GM19324 (cell line): ENCODE results near the gene EIF3F.

Experiments used
- ATAC-seq: cut with Tn5 transposase; IDR thresholded peaks from one replicate; pipeline ENCODE4 v1.9.1; 2021; ENCODE audit warnings: mild to moderate bottlenecking, moderate library complexity; ENCODE audit not compliant: unreplicated experiment, low FRiP score

The EIF3F gene

DNA sequence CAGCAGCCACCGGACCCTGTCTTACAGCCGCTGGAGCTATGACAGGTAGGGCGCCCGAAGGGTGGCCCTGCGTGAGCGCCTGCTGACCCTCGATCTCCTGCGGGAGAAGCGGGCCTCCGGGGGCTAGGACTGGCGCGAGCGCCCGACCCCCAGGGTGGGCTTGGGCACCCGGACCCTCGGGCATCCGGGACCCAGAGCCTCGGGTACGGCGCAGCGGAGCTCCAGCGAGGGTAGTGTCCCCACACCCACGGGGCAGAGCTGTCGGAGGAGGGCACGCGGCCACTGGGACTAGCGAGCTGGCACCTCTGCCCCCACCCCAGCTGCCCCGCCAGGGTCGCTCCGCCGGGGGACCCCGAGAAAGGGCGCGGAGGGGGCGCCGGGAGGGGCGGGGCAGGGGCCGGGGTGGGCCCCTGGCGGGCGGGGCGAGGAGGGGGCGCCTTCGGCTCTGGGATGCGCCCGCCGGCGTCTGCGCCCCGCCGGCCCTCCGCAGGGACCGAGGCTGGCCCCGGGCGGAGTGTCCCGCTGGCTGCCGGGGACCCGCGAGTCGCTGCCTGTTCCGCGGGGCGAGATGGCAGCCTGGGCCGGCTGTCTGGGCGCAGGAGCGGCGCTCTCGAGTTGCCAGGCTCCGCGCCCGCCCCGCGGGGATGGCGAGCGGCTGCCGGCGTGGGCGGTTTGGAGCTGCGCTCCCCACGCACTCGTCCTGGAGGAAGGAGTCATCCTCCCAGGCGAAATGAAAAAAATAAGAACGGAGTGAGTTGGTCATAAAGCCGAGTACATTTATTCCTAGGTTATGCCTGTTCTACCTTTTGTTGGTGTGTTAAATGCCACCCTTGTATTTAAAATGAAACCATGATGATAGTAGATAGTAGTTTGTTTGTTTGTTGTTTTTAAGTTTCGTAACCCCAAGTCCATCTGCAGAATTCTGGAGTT lies 32.4 kb downstream of the EIF3F start:
- no peak for ATAC-seq

DNA sequence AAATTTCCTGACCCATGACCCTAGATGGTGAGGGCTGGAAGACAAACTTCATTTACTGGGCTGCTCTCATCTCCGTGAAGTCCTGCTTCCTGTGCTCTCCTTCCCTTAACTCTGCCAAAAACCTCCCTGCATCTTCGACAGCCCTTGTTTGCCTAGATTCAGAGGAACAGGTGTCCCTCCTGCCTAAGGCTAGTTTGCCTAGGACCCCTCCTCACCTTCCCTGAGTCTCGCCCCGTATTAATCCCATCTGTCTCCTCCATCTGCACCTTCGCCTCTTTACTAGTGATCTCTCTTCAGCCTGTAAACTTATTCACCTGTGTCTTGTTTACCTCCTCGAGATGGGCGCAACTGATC lies 33.1 kb downstream of the EIF3F start:
- ATAC-seq = no peak

DNA sequence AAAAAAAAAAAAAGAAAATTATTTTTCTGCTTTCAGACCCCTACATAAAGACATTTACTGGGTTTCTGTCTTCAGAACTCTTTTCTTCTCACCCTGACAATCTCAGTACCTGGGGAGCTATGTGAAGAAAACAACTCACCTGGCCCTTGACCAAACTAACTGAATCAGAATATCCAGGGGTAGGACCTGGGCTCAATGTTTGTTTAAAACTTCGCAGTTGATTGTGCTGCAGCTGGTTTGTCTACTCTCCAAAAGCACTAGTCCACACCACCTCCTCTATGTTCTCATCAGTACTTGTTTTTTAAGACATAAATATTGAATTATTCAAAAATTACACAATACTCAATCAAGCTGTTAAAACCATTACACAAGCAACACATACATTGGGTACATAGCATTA lies 34.8 kb downstream of the EIF3F start:
- ATAC-seq = no peak

DNA sequence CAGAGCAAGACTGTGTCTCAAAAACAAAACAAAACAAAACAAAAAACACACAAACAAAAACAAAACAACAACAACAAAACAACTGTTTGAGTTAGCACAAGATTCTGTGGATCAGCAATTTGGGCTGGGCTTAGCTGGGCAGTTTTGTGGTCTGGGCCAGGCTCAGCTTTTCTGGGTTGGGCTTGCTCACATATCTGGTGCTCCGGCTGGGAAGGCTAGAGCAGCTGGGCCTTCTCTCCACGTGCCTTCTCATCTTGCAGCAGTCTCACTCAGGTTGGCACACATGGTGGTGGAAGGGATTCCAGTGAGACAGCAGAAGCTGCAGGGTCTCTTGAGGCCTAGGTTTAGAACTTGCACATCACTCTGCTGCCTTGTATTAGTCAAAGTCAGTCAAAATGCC lies 35.7 kb downstream of the EIF3F start:
- no peak for ATAC-seq

DNA sequence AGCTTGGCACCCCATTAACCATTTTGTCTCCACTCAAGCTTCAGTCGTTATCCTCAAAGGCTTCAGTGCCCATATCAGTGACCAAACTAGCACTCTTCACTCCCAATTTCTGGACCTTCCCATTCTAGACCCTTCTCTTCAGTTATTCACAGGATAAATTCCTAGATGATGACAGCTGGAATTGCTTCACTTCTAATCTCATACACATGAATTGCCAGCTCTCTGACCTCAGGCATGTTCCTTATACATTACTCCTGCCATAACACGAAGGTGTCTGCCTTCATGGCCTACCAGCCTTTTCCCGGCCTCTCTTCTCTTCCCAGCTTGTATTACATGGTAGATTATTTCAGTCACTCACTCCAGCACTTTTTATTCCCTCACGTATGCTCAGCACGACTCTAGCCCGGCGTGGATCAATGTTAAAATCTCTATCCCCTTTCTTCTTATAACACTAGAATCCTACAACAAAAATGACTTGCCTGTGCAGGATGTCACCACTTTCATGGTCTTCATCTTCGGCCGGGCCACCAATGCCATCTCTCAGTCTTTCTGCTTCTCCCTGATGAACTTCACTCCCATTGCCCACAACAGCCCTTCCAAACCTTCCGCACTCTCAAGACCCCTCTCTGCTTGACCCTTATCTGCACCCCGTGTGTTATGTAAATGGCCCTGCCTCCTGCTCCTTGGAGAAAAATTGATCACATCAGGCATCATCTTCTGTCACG lies 36.9 kb downstream of the EIF3F start:
- ATAC-seq = no peak

DNA sequence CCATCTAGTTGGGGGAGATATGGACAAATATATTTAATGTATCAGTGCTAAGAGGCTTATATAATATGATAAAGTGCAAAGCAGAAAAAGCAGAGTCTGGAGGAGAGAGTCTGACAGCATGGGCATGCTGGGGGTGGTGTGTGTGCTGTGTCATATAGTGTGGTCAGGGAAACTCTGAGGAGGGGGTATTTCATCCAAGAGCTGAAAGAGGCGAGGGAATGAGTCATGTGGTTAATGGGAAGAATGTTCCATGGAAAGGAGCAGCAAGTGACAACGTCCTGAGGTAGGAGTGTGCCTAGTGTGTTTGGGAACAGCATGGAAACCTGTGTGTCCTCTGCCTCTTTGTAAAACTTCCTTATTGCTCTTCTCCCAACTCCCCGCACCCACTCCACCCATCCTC lies 38.0 kb downstream of the EIF3F start:
- no peak for ATAC-seq

DNA sequence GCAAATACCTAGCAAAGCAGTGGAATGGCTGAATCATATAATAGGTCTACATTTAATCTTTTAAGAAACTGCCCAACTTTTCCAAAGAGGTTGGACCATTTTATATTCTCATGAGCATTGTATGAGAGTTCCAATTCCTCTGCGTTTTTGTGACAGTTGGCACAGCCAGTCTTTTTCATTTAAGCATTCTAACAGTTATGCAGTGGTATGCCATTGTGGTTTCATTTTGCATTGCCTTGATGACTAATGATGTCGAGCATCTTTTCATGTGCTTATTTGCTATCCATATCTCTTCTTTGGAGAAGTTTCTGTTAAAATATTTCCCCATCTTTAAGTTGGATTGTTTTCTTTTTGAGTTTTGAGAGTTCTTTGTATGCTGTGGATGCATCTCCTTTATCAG lies 38.7 kb downstream of the EIF3F start:
- no peak for ATAC-seq

DNA sequence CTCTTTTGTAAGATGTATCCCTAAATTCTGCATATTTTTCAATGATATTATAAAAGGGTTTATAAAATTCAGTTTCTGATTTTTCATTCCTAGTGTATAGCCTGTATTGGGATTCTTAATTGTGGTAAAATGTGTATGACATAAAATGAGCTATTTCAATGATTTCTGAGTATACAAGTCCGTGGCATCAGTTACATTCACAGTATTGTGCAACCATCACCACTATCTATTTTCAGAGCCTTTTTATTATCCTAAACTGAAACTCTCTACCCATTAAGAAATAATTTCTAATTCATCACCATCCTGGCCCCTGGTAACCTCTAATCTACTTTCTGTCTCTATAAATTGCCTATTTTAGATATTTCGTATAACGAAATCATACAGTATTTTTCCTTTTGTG lies 39.8 kb downstream of the EIF3F start:
- no peak for ATAC-seq

DNA sequence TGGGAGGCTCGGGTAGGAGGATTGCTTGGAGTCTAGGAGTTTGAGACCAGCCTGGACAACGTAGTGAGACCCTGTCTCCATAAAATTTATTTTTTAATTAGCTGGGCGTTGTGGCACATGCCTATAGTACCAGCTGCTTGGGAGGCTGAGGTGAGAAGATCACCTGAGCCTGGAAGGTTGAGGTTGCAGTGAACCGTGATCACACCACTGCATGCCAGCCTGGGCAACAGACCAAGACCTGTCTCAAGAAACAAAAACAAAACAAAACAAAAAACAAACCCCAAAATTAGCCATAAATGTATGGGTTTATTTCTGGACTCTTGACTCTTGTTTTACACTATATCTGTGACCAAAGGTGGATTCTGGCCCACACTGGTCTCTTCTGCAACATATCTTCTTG lies 41.6 kb downstream of the EIF3F start:
- no peak for ATAC-seq

DNA sequence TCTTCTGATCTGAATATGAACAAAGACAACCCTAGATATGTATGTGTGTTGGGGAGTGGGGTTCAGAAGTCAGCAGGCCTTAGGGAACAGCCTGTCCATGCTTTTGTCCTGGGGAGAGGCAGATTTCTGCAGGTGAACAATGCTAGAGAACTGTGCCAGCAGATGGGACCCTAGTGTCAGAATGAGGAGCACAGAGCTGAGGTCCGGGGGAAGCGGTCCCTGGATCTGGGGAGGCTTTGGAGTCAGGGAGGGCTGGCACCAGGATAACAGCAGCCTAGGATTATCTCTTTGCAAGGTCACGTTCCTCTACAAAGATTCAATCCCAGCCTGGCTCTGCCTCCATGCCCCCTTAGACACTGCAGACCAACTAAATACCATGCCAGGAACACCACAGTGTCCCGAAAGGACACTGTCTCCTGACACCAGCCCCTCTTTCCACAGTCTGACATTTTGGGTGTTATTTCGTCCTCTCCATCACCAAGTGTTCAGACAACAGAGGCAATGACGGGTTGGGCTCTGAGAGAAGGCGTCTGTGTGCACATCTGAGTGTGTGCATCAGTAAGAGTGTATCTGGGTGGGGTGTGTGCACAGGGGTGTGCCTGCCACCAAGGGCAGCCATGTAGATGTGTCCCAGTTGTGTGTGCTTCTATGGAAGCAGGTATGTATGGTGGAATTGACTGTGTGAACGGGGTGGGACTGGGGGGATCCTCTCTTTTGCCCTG lies 43.5 kb downstream of the EIF3F start:
- ATAC-seq = no peak

DNA sequence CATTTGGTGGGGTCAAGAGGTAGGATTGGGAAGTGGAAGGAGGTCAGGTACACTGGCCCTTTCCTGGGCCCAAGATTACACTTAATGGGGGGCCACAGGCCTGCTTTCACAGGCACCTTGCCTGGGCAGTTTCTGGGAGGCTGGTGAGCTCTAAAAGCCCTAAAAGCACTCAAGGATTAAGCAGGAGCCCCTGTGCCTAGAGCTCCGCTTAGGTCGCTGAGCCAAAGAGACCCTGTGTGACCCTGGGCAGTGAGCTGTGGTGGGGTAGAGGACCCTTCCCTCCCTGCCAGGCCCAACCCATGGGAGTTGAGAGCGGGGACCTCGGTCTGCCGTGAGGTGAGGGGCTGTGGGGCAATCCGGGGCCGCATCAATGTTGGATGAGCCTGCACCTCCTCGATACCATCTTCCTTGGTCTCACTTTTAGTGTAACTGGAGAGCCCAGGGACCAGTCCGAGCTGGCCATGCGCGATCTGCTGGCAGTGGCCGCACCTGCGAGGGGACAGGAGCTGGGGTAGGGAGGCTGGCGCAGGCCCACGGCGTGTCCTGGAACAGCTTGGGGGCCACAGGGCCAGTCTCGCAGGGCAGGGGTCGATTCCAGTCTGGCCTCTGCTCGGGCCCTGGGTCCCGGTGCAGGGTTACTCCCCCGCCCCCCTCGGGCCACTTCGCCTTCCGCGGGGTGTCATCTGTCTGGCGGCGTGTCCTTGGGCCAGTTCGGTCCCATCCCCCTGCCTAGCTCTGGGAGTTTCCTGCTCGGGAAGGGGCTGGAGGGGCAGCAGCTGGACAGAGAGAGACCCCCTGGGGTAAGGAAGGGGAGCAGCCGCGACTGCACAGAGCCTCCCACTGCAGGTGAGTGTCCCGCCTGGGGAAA lies 44.3 kb downstream of the EIF3F start:
- ATAC-seq = no peak

DNA sequence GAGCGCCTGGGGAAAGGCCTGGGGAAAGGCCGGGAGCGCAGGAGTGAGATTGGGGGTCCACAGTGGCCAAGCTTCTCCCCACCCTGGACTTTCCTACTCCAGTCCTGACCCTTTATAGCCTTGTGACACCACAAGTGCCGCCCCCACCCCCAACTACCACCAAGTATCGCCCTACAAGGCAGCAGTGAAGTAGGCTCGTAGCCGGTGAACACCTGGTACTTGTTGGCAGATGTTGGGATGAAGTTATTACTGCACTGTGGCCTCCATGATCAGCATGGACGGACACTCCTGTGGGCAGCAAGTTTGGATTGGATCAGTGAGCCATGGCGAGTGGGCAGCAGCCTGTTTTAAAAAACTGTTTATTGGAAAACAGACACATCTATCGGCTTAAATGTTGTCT lies 45.0 kb downstream of the EIF3F start:
- no peak for ATAC-seq

DNA sequence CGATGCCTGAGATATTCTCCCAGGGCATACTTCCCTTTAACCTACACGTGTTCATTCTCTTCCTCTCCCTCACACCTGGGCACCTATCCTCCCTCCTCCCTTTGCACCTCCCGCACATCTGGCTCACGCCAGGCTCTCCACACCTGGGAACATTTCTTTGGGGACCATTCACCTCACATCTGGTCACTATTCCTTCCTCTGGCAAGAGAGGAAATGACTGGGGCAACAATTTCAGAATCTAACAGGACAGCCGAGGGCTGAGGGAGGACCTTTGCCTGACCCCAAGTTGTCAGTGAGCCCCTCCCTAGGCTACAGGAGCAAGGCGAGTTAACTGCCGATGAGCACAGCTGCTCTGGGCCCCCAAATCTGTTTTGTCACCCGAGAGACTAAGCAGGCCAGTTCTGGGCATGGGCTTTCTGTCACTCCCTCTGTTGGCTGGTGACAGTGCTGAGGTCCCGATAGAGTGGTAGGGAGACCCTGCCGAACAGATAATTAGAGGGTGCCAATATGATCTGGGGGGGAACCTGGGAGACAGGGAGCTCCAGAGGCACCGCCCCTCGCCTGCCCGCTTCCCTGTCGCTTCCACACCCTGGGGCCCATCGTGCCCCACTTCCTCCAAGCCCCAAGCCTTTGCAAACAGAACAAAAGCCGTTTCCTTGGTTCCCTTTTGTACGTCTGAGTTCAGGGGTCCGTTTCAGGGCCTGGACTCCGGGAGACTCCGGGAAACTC lies 45.6 kb downstream of the EIF3F start:
- ATAC-seq = no peak

DNA sequence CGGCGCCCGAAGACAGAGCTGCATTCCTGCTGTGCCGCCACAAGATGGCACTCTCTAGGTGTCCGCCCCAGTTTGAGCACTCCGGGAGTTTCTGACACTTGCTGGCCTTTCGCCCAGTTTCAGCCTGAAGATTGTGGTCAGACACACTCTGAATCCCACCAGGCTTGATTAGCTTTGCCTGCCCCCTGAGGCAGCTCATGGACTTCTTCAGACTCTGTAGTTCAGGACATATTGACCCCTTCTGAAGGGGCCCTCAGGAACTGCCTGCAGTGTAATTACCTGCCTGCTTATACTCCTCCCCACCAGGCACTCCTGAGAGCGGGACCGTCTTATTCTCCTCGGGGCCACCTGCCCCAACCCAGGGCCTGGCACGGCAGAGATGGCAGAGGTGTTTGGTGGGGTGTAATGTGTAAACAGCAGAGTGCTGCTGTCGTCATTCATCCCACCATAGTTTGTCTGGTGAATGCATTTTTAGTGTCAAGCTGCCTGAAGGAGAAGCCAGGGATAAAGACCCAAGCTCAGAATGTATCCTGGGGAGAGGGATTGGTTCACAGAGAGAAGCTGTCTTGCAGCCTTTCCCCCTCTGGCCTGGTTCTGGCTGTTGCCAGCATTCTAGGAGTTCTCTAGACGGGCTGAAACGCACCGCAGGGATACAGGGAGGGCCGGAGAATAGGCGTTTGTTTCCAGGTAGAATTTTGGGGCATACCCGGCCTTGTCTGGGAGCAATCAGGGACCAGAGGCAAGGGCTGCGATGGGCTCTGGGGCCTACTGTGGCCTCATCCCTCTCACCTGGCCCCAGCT lies 46.4 kb downstream of the EIF3F start:
- peak; percentile 55 for ATAC-seq

DNA sequence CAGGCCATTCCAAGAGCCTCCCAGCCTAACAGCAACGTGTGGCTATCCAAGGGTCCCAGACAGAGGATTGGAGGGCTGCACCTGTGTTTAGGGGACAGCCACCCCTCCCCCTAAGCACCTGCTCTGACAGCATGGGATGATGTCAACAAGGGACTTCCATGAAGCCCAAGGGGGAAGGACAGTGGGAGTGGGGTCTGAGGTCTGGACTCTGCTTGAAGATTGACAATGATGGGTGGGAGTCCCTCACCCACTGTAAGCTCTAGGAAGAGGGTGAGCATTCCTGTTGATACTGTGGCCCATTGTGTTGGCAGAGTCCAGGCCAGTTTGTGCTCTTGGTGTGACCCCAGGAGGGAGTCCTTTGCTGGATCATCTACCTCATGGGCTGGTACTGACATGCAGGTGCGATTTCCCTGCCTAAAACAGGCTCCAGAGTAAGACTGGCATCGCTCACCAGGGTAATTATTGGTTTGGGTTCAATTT lies 47.0 kb downstream of the EIF3F start:
- ATAC-seq = no peak

DNA sequence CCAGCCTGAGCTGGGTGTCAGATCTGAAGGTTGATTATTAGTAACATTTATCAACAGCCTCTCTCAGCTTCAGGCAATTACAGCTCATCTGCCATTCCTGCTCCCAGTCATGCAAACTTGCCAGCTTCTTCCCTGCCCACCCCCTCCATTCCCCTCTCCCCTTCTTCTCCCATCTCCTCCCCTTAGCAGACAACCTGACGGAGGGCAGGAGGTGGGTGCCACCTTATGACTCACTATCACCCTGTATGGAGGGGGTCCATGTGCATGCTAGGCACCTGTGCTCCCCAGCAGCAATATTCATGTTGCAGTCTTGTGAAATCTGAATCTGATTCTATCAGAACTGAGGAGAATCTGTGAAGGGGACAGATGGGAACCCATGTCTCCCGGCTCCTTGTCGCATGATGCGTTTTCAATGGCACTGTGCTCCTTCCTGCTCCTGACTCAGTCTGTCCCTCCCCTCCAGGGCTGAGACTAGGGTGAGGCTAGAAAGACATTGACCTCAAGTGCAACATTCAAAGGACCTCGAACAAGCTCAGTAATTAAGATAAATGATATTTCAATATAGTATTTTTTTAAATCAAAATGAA lies 47.6 kb downstream of the EIF3F start:
- ATAC-seq = no peak

DNA sequence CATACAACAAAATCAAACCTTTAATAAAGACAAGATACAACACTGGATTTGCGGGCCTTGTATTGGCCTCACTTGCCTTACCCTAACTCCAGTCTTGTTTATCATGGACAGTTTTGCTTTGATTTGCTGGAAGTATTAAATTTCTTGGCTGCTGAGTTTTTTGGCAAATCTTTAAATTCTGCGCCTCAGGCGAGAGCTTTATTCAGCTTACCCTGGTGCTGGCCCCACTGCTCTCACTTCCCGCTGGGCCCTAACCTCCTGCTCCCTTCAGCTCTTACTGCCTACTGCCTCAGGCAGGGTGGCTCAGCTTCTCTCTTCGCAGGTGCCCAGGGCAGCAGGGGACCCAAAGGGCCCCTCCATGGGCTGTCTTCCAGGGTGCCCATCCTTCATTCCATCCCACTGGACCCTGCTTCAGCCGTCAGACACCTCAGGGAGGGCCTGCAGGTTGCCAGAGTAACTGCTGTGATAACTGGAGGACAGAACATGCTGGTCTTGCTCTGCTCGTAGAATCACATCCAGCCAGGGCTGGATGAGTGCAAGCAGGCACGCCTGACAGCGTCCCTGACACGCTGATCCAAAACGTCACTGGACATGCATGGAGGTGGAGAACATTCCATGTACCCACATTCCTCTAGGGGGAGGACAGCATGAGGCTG lies 48.2 kb downstream of the EIF3F start:
- ATAC-seq = no peak
